SKM-1 treated with dmso at 0.1 percent for 144 hours (cell line): ENCODE data around the gene KLHDC2.
"Not testable (repeated sequence)": the region's sequence is repeated elsewhere in the genome, so short reads cannot be mapped to it uniquely, and the experiment has no call there.

Source experiments
- DNase-seq: peaks from one replicate; lab custom pipeline; 2025; ENCODE audit not compliant: unreplicated experiment; lab: John Stamatoyannopoulos, UW

KLHDC2 gene

DNA sequence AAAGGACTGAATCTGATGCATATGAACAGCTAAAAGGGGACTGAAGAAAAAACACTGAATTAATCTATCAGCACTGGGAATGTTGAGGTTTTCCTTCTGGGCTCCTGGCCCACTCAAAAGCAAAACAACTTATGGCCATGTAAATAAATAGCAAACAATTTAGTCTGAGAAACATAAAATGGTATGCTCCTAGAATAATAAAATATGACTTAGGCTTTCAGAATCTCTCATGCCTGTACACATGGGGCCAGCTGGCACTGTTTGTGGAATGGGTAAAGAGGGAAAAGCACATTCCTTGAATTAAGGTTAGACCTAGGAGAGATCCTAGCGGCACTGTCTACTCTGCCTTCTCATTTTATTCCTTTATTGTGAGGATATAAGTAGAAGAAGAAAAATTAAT is 6.2 kb downstream of the KLHDC2 start:
- DNase-seq, result no peak

DNA sequence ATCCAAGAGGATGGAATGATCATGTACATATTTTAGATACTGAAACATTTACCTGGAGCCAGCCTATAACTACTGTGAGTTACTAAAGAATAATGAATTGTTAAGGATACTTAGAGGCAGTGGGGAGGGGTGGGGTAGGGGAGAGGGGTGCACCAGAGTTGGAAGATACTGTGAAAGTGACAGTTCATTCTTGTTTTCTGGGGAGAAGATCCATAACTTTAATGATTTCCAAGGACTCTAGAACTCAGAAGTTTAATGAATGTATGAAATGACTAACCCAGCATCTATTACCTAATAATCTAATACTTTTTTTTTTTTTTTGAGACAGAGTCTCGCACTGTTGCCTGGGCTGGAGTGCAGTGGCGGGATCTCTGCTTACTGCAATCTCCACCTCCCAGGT is 10.5 kb downstream of the KLHDC2 start:
- no peak for DNase-seq

DNA sequence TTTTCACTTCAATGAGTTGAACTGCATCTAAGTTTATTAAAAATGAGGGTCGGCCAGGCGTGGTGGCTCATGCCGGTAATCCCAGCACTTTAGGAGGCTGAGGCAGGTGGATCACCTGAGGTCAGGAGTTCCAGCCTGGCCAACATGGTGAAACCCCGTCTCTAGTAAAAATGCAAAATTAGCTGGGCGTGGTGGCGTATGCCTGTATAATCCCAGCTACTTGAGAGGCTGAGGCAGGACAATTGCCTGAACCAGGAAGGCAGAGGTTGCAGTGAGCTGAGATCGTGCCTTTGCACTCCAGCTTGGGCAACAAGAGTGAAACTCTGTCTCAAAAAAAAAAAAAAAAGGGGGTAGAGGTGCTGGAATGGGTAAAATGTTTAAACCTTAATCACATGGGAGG is 13.1 kb downstream of the KLHDC2 start:
- DNase-seq, result not testable (repeated sequence)

DNA sequence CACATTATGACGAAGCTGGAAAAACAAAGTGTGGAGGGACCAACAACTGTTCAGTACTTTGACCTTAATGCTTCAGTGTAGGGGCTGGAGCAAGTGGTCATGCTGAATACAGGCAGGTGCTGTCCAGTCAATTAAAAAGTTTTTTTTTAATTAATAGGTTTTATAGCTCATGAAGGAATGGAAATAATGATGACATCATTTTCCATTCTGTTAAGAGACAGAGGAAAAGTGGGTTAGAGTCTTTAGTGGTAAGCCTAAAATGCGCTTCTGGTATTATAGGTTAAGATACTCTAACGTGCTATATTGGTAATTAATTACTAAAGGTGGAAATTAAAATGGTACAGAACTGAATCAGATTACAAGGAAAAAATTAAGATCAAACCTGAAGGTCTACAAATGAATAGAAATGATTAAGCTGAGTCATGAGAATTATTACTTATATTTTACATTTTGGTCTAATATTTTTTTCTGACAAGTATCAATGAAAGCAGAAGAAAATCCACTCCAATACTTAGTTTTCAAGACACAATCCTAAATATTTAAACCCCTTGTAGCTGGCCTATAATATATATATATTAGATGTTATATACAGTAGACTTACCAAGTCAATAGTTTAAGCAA is 15.6 kb downstream of the KLHDC2 start:
- DNase-seq, result no peak

DNA sequence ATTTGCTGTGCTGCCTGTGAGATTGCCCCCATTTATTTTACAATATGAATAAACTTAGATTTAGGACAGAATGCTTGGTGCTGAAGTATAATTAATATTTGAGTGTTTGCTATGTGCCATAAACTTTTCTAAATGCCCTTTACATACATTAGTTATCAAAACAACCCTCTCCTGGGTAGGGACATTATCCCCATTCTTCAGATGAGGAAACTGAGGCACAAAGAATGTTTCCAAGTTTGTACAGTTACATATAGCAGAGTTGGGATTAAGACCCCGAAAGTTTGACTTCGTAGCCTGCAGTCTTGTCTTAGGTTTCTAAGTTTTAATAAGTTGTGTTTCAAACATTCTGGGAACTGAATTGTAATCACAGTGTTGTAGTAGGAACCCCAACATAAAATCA is 18.4 kb downstream of the KLHDC2 start:
- DNase-seq, result no peak

DNA sequence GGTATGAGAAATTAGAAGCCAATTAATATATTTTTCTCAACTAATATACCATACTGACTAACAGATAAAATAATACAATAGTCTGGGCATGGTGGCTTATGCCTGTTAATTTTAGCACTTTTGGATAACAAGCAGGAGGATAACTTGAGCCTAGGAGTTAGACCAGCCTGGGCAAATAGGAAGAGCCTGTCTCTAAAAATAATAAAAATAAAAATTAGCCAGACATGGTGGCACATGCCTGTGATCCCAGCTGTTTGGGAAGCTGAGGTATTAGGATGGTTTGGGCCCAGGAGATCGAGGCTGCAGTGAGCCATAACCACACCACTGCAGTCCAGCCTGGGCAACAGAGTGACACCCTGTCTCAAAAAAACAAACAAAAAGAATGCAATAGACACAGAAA is 24.7 kb downstream of the KLHDC2 start:
- DNase-seq, result no peak

DNA sequence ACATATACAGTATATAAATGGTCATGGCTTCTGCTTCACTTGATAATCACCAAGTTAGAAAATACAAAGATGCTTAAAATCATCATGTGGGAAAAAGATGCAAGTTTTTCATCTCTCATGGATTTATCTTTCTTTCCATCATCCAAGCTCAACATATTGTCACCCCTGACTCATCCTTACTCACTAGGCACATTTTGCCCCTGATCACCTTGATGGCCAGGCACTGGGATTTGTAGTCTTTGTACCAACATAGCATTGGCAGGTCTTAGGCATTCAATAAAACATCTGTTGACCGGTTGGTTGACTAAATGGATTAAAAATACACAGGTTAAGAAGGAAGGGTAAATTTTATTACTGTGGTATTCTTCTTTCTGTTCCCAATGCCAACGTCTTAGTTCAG is 28.1 kb downstream of the KLHDC2 start:
- DNase-seq, result no peak

DNA sequence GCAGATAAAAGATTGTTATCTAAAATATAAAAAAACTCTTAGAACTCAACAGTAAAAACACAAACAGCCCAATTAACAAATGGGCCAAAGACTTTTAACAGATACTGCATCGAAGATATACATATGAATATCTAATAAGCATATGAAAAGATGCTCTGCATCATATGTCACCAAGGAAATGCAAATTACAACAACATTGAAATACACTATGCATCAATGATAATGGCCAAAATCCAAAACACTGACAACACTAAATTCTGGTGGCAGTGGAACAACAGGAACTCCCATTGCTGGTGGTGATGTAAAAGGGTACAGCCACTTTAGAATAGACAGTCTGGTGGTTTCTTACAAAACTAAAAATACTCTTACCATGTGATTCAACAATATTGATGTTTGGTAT is 40.8 kb downstream of the KLHDC2 start:
- no peak for DNase-seq

DNA sequence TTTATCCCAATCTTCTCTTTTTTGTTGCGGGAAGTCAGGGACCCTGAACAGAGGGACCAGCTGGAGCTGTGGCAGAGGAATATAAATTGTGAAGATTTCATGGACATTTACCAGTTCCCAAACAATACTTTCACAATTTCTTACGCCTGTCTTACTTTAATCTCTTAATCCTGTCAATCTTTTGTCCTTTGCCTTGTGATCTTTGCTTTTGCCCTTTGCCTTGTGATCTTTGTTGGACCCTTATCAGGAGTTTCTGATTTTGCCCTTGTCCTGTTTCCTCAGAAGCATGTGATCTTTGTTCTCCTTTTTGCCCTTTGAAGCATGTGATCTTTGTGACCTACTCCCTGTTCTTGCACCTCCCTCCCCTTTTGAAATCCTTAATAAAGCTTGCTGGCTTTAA is 48.2 kb downstream of the KLHDC2 start:
- DNase-seq, result not testable (repeated sequence)

DNA sequence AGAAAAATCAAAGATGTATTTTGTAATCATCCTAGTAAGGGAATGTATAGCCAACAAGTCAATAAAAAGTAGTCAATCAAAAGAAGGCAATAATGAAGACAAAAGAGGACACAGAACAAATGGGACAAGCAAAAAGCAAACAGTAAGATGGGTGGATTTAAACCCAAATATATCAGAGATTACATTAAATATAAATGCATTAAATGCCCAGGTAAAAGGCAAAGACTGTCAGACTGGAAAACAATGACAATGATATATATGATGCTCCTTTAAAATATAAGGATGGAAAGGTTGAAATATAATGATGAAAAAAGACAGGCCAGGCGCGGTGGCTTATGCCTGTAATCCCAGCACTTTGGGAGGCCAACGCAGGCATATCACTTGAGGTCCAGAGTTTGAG is 48.9 kb downstream of the KLHDC2 start:
- no peak for DNase-seq

DNA sequence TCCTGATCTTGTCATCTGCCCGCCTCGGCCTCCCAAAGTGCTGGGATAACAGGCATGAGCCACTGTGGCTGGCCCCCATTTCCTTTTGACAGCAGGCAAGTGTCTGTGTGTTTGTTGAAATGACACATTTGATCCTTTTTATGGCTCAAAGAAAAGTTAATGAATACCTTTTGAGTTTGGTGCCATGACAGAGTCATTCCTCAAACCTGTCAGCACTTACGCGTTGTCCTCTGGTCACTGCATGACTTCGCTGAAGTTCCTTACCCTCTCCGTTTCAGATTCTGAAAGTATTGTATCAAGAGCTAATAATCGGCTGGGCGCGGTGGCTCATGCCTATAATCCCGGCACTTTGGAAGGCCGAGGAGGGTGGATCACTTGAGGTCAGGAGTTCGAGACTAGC is 52.2 kb downstream of the KLHDC2 start:
- no peak for DNase-seq

DNA sequence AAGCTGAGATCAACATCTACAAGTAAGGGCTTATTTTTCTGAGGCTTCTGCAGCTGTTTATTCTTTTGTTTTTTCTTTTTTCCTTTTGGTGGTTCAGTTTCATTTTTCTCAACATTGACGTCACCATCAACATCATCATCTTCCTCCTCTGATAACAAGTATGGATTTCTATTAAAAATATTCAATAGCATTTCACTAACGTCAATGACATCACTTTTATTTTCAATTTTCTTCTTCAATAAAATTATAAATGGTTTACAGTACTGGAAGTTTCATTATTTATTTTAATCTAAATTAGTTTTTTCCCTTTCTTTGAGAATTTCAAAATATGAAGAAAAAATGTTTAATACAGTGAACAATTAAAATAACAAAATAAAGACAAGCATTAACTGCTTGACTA is 60.7 kb downstream of the KLHDC2 start:
- DNase-seq, result no peak
